Measurements from ENCODE around the gene TBCK.

Gene TBCK

DNA sequence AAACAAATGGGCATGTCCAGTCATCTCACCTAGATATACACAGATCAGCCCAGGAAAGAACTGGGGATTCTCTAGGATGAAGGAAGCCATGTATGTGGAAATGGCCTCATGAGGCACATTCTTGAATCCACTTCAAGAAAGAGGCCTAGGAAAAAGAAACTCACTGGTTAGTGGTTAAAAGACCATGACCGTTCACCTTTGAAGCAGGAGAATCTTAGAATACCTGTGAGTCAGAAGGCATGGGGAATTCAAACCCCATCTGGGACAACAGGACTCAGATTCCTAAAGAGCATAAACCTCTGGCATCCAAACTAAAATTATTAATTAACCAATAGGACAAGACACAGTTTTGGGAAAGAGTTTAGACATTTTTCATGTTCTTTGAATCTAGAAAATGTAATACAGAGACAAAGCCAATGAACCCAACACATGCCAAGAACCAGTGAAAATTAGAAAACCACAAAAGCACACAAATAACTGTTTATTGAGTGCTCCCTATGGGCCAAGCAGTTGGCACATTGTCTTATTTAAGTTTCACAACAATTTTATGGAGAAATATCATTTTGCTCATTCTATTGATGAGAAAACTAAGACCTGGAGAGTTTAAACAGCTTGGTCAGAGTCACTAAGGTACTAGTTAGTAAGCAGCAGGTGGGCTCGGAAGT, 323.2 kb downstream of the TBCK start:
- no peak overlapping the region for H3K27ac Mint-ChIP-seq
- H3K36me3 Mint-ChIP-seq, result no peaks in the 10 kb centered on the region
- no peak for DNase-seq
- no peaks in the 10 kb centered on the region for H3K9me3 Mint-ChIP-seq
- H3K4me3 Mint-ChIP-seq, result no peak overlapping the region
- no peaks in the 10 kb centered on the region for H3K27me3 Mint-ChIP-seq
- no peaks in the 10 kb centered on the region for H3K4me1 Mint-ChIP-seq
- CTCF ChIA-PET, result no interaction called here

DNA sequence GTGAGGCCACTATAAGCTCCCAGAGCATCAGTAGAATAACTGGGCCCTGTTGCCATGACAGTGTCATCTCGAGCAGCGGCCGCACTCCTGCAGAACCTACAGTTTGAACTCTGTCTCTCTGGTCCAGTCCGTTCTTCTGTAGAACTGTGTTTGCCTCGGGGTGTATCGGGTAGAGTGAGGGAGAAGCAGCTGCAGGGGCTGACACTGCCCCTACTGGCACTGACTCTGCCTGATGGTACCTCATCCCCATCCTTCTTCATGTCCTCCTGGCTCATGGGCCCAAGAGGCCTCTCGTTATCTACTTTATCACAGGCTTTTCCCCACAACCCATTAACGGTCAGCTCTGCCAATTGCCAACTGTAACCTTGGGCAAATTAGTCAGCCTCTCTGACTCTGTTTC, 324.3 kb downstream of the TBCK start:
- H3K4me3 Mint-ChIP-seq, result no peak overlapping the region
- H3K9me3 Mint-ChIP-seq, result no peaks in the 10 kb centered on the region
- H3K27me3 Mint-ChIP-seq, result no peaks in the 10 kb centered on the region
- H3K27ac Mint-ChIP-seq, result no peak overlapping the region
- H3K36me3 Mint-ChIP-seq, result no peaks in the 10 kb centered on the region
- no peaks in the 10 kb centered on the region for H3K4me1 Mint-ChIP-seq
- DNase-seq, result no peak
- CTCF ChIA-PET, result no interaction called here
